HG03378 (cell line): ENCODE data around the gene SCTR.

ENCODE experiments used
- ATAC-seq: cut with Tn5 transposase; IDR thresholded peaks from one replicate; pipeline ENCODE4 v1.9.1; 2021; ENCODE audit warnings: mild to moderate bottlenecking, moderate library complexity; ENCODE audit not compliant: unreplicated experiment

Gene SCTR

DNA sequence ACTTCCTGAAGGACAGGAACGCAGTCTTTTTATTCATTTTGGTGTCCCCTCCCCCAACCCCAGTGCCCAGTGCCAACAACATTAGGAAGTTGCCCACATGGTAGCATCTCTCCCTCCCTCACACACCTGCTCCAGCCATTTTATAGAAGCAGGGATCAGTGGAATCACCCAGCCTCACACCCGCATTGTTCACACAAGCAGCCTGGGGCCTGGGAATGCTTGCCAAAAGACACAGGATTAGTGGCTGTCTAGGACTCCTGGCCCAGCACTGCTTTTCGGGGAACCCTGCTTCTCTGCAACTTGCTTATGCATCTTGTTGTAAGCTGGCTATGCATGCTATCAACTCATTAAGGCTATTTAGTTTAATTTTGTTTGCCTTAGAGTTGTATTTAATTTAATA lies 74.8 kb downstream of the SCTR start:
- no peak for ATAC-seq

DNA sequence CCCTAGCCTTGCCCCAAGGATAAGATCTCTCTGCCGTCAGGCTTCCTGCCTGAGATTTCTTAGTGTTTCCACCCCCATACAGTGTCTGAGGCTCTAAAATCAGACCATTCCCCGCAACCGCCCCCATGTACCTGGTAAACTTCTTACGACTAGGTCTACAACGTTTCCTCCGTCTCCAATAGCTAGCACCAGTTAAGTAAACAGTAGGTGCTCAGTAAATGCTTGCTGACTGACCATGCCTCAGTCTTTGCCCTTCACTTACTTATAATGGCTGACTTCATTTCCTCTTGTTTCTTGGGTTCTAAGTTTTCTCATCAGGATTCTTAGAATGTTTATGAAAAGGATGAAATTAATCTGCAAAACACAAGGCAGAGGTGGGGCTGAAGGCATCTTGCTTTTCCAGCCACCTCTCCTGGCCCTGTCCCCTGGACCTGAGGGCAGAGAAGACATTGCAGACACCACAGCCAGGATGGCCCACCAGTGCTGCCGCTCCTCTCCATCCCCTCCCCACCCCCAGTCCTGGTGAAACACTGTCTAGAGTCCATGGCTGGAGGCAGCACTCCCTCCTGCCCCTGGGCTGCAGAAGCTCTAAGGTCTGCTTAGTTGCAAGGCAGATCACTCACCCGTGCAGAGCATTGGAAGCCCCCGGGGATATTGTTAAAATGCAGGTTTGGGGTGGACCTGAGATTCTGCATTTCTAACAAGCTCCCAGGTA lies 75.7 kb downstream of the SCTR start:
- no peak for ATAC-seq

DNA sequence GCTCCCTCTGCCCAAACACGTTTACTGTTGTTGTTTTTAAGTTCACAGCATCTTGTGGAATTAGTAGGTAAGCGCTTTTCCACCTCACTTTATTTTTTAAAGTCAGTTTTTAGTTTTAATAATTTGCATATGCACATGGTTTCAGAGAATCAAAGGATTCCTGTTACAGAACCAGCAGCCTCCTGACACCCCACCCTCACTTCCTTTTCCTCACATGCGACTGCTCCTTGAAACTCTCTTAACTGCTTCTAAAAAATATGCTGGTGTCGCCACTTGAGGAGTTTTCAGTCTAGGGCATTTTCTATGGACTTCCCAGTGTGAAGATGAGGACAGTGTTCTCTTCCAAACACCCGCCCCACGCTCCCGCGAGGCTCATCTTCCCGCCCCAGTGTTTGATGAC lies 78.2 kb downstream of the SCTR start:
- no peak for ATAC-seq

GRCh38 chr2:119442850-119443249 lies 81.4 kb downstream of the SCTR start:
- no peak for ATAC-seq

DNA sequence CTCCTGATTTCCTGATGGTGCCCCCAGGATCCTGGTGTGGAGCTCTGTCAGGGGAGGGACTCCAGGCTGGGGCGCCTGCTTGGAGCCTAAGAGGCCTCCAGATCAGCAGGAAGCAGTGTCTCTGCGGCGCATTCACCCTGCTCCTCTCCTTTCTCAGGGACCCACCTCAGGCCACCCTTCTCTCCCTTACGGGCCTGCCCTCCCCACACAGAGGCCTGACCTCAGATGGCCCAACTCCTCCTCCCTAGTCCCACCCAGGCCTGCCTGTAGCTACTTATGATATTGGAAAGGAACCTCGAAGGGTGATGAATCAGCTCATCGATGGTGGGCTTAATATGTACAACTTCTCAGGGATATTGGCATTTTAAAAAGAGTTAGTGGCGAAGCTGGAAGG lies 82.1 kb downstream of the SCTR start:
- no peak for ATAC-seq

- ATAC-seq: no peak
Observed at GRCh38 chr2:119441376-119442225, 82.7 kb downstream of the SCTR start.

GRCh38 chr2:119440873-119441272 lies 83.4 kb downstream of the SCTR start:
- no peak for ATAC-seq

DNA sequence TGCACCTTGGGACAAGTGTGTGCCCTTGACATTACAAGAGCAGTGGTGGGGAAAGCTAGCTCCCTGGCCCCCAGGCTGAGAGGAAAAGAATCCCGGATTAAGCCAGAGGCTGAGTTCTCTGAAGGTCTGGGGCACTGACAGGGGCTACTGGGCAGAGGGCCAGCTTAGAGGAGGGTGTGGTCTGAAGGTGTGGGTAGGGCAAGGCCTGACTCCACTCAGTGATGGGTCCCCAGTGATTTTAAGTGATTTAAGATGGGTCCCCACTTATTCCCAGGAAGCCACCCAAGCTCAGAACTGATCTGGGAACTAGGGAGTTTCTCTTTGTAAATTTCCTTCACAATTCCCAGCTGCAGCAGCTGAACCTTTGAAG lies 83.8 kb downstream of the SCTR start:
- ATAC-seq: no peak

DNA sequence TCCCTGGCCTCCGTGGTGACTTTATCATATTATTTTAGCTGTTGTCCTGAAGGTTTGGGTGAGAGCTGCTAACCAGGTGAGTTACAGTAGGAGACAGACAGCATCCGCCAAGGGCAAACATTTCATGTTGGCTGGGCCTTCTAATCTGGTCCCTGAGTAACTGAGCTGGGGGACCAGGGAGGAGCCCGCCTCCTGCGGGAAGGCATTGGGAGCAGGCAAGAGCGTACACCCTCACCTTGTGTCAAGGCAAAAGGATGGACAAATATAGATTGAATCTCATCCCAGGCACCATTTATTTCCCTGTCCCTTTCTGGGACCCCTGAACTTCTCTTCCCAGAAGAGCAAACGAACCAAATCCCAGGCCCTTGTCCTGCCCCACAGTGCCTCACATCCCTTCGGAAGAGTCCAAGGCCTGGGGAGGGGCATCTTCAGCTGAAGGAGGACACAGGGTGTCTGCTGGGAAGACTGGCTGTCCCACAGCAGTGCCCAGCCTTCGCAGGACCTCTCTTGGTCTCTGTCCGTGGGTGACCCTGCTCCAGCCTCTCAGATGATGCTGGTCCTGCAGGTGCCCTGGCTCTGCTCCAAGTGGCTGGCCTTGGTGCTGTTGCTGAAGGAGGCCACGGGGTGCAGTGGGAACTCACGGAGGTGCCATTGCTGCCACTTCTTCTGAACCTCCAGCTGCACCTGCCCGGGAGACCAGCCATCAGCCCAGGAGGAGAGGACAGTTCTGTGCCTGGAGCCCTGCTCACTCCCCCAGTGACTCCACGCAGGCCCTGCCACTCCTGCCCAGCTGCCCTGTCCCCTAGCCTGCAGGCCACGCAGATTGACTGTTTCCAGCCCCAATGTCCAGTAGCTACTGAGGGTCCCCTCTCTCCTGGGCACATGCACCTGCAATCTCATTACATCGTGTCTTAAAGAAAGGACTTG lies 84.4 kb downstream of the SCTR start:
- no peak for ATAC-seq

GRCh38 chr2:119438726-119439284 lies 85.5 kb downstream of the SCTR start:
- ATAC-seq: no peak

GRCh38 chr2:119438128-119438656 lies 86.1 kb downstream of the SCTR start:
- ATAC-seq: no peak

DNA sequence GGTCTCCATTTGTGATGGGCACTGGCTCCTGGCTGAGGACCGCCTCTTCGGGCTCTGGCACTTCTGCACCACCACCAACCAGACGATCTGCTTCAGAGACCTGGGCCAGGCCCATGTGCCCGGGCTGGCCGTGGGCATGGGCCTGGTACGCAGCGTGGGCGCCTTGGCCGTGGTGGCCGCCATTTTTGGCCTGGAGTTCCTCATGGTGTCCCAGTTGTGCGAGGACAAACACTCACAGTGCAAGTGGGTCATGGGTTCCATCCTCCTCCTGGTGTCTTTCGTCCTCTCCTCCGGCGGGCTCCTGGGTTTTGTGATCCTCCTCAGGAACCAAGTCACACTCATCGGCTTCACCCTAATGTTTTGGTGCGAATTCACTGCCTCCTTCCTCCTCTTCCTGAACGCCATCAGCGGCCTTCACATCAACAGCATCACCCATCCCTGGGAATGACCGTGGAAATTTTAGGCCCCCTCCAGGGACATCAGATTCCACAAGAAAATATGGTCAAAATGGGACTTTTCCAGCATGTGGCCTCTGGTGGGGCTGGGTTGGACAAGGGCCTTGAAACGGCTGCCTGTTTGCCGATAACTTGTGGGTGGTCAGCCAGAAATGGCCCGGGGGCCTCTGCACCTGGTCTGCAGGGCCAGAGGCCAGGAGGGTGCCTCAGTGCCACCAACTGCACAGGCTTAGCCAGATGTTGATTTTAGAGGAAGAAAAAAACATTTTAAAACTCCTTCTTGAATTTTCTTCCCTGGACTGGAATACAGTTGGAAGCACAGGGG lies 87.1 kb downstream of the SCTR start:
- ATAC-seq: no peak

- no peak for ATAC-seq
Observed at GRCh38 chr2:119435953-119436297, 88.4 kb downstream of the SCTR start.

- no peak for ATAC-seq
Observed at GRCh38 chr2:119435081-119435952, 89.0 kb downstream of the SCTR start.

GRCh38 chr2:119434664-119435063 lies 89.6 kb downstream of the SCTR start:
- ATAC-seq: no peak

- ATAC-seq: no peak
Observed at GRCh38 chr2:119433636-119434327, 90.5 kb downstream of the SCTR start.

DNA sequence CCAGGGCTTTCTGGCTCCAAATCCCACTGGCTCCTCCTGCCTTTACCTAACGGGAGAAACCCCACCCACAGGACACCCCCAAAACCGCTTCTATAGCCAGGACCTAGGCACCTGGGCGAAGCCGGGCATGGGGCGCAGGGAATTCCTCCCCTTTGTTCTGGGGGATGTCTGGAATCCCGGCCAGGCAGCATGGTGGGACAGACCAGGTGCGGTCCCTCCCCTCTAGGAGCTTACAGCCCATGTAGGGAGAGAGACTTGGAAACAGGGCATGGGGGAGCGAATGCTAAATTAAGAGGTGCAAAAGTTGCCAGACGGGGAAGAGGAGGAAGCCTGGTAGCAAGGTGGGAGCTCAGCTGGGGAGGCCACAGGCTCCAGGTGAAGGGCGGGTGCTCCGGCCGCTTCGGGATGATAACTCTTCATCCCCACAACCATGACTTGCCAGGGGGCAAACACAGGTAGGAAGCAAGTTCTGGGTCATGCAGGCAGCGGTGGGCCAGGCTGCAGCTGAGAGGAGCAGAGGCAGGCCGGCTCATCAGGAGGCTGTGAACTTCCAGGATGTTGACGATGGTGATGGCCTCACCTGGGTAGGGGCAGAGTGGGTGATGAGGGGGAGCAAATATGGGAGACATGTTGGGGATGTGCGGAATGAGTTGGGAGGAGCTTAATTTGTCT lies 91.3 kb downstream of the SCTR start:
- no peak for ATAC-seq
